Activated CD8-positive, alpha-beta T cell treated with anti-CD3 and anti-CD28 coated beads for 36 hours (primary cell): Measurements from ENCODE around the gene SYTL4. TPM values are rescaled to one million over a fixed set of nuclear protein-coding genes. Genes with fewer than 3 reads are reported as not detected.

ENCODE experiments used
- ATAC-seq: fragments of 200-7000 bp; cut with Tn5 transposase; one replicate; pipeline ENCODE4 v1.10.0; 2021; ENCODE audit warnings: mild to moderate bottlenecking, moderate library complexity
- CTCF ChIA-PET: fragments of 350-600 bp; sonication (Branson Sonifier 250); formaldehyde crosslinking; loops from one replicate; lab custom pipeline; 2021; ENCODE audit warnings: antibody characterized with exemption; lab: Charles Lee
- POLR2A ChIA-PET: fragments of 350-600 bp; sonication (Branson Sonifier 250); formaldehyde crosslinking; loops from one replicate; lab custom pipeline; 2021; ENCODE audit warnings: antibody characterized with exemption; lab: Charles Lee
- DNase-seq: peaks from one replicate; pipeline ENCODE4 v3.0.0-alpha.2; 2020
- H3K27ac Mint-ChIP-seq: one replicate; pipeline ENCODE4 v1.8.0; 2021; ENCODE audit warnings: mild to moderate bottlenecking, mixed read lengths
- H3K27me3 Mint-ChIP-seq: one replicate; pipeline ENCODE4 v1.8.0; 2021; ENCODE audit warnings: mixed read lengths
- H3K36me3 Mint-ChIP-seq: one replicate; pipeline ENCODE4 v1.8.0; 2021; ENCODE audit warnings: low read depth, mixed read lengths
- H3K4me1 Mint-ChIP-seq: one replicate; pipeline ENCODE4 v1.8.0; 2021; ENCODE audit warnings: low read depth, mixed read lengths
- H3K4me3 Mint-ChIP-seq: one replicate; pipeline ENCODE4 v1.8.0; 2021; ENCODE audit warnings: mild to moderate bottlenecking, moderate library complexity, mixed read lengths
- H3K9me3 Mint-ChIP-seq: one replicate; pipeline ENCODE4 v1.8.0; 2021; ENCODE audit warnings: mixed read lengths
- CTCF ChIP-seq: fragments of 200-600 bp; IDR thresholded peaks from one replicate; pipeline ENCODE4 v1.8.0; 2022; ENCODE audit warnings: antibody characterized with exemption, mild to moderate bottlenecking
- intact Hi-C: fragments of 100-400 bp; cut with micrococcal nuclease; formaldehyde crosslinking; loops from one replicate; pipeline ENCODE4 v1.10.0; 2022
- total RNA-seq, 2 experiments: library from RNA; stranded (reverse); gene quantifications; one replicate each; pipeline ENCODE4 v1.2.3, GENCODE V29; 2021

Gene SYTL4
- total RNA-seq, 2 experiments from 2014 or later: not detected

GRCh38 chrX:100647739-100648138 is 84.2 kb downstream of the SYTL4 start:
- no peak for ATAC-seq
- H3K36me3 Mint-ChIP-seq: no peaks in the 10 kb centered on the region
- intact Hi-C loops: no loop called here
- ChIA-PET POLR2A (no interaction called here), CTCF (interaction anchor here (1.6 kb wide), 1 partner anchor 121 kb away, joined by 6 read pairs; no protein-coding TSS in a partner anchor)
- no peaks in the 10 kb centered on the region for H3K4me1 Mint-ChIP-seq
- TF ChIP-seq CTCF: no peak
- H3K9me3 Mint-ChIP-seq: no peaks in the 10 kb centered on the region
- H3K27me3 Mint-ChIP-seq: peaks cover 8% of the 10 kb centered on the region
- DNase-seq: no peak
- no peak overlapping the region for H3K27ac Mint-ChIP-seq
- no peak overlapping the region for H3K4me3 Mint-ChIP-seq

- no peak overlapping the region for H3K27ac Mint-ChIP-seq
- CTCF ChIA-PET: interaction anchor here (1.6 kb wide), 1 partner anchor 122 kb away, joined by 6 read pairs; no protein-coding TSS in a partner anchor
- DNase-seq (no peak), ATAC-seq (no peak)
- H3K36me3 Mint-ChIP-seq: no peaks in the 10 kb centered on the region
- peaks cover 8% of the 10 kb centered on the region for H3K27me3 Mint-ChIP-seq
- POLR2A ChIA-PET: no interaction called here
- no peak overlapping the region for H3K4me3 Mint-ChIP-seq
- intact Hi-C loops: no loop called here
- no peak for TF ChIP-seq CTCF
- no peaks in the 10 kb centered on the region for H3K4me1 Mint-ChIP-seq
- H3K9me3 Mint-ChIP-seq: no peaks in the 10 kb centered on the region
Measured at GRCh38 chrX:100647095-100647494, 84.8 kb downstream of the SYTL4 start.

GRCh38 chrX:100645106-100645505 is 86.8 kb downstream of the SYTL4 start:
- DNase-seq: no peak
- Mint-ChIP-seq H3K27ac (no peak overlapping the region), H3K27me3 (peaks cover 9% of the 10 kb centered on the region), H3K4me1 (no peaks in the 10 kb centered on the region), H3K36me3 (no peaks in the 10 kb centered on the region), H3K4me3 (no peak overlapping the region), H3K9me3 (no peaks in the 10 kb centered on the region)
- CTCF ChIA-PET: interaction anchor here (1.3 kb wide), 1 partner anchor 133 kb away, joined by 3 read pairs; no protein-coding TSS in a partner anchor
- no peak for TF ChIP-seq CTCF
- POLR2A ChIA-PET: no interaction called here
- intact Hi-C loops: no loop called here
- ATAC-seq: no peak

- Mint-ChIP-seq H3K4me1 (no peaks in the 10 kb centered on the region), H3K27me3 (peaks cover 13% of the 10 kb centered on the region), H3K9me3 (no peaks in the 10 kb centered on the region), H3K36me3 (no peaks in the 10 kb centered on the region), H3K27ac (no peak within 1 kb of the TSS), H3K4me3 (no peak within 1 kb of the TSS)
- ChIA-PET CTCF (no interaction called here), POLR2A (no interaction called here)
- no peak for TF ChIP-seq CTCF
- intact Hi-C loops: no loop called here
- no peak for ATAC-seq
- DNase-seq: no peak
Measured at GRCh38 chrX:100643956-100644860, 87.7 kb downstream of the SYTL4 start, which contains the start of gene SRPX2. TSS of gene SRPX2 (plus strand) at chrX:100644199. CDS start at chrX:100646323, 2,124 bp downstream.

- Mint-ChIP-seq H3K4me1 (no peaks in the 10 kb centered on the region), H3K36me3 (no peaks in the 10 kb centered on the region), H3K9me3 (no peaks in the 10 kb centered on the region), H3K27me3 (peaks cover 13% of the 10 kb centered on the region), H3K27ac (no peak overlapping the region), H3K4me3 (no peak overlapping the region)
- POLR2A ChIA-PET: no interaction called here
- no peak for TF ChIP-seq CTCF
- CTCF ChIA-PET: no interaction called here
- ATAC-seq: no peak
- intact Hi-C loops: no loop called here
- no peak for DNase-seq
Measured at GRCh38 chrX:100643212-100643611, 88.7 kb downstream of the SYTL4 start.
